GM12878 (cell line): ENCODE measurements around the gene PIMREG. TPM values are rescaled to one million over a fixed set of nuclear protein-coding genes. Genes with fewer than 3 reads are reported as not detected.

Source experiments
- ATAC-seq: fragments of 200-7000 bp; cut with Tn5 transposase; 3 replicates; pipeline ENCODE4 v1.9.1; 2020; ENCODE audit warnings: mild to moderate bottlenecking, moderate library complexity
- BruUV-seq: library from RNA; stranded (reverse); fragments of 400-500 nt; replicated peaks from 2 replicates; lab custom pipeline; 2021; lab: Mats Ljungman, UMichigan
- CTCF ChIA-PET: fragments of 300-600 bp; sonication (Branson Sonifier 250); formaldehyde crosslinking; extraction: SDS; loops from one replicate; lab custom pipeline; 2021; ENCODE audit warnings: inconsistent platforms; lab: Yijun Ruan, JAX
- POLR2A ChIA-PET: fragments of 350-600 bp; formaldehyde crosslinking; extraction: SDS; loops from one replicate; lab custom pipeline; 2021; ENCODE audit warnings: inconsistent platforms; lab: Charles Lee
- RAD21 ChIA-PET: fragments of 300-600 bp; sonication (Branson Sonifier 250); formaldehyde crosslinking; loops from one replicate; lab custom pipeline; 2023; ENCODE audit warnings: antibody characterized with exemption; ENCODE audit not compliant: unreplicated experiment; lab: Charles Lee
- SMC1A ChIA-PET: fragments of 300-600 bp; sonication (Branson Sonifier 250); formaldehyde crosslinking; loops from one replicate; lab custom pipeline; 2023; ENCODE audit not compliant: unreplicated experiment, uncharacterized antibody; lab: Charles Lee
- DNase-seq: peaks from one replicate; pipeline ENCODE4 v3.0.0-alpha.2; 2011; ENCODE audit warnings: low read depth, low spot score
- FAIRE-seq: peaks from 3 replicates; lab custom pipeline; 2011; peaks lifted over from hg19 to GRCh38; lab: Jason Lieb, UNC
- H2AFZ ChIP-seq: 2 replicates; pipeline ENCODE4 v1.6.0; 2011; ENCODE audit warnings: low read depth, low read length, control low read depth; ENCODE audit not compliant: control insufficient read depth
- H3K27ac ChIP-seq: 2 replicates; pipeline ENCODE4 v1.5.1; 2011; ENCODE audit warnings: control low read depth; ENCODE audit not compliant: control insufficient read depth, insufficient read depth
- H3K27me3 ChIP-seq, 2 experiments: replicated peaks in 1 of 2; 2 replicates each; pipeline versions ENCODE4 v1.6.0 to v1.6.1; 2011; ENCODE audit warnings: low read length in 1 of 2; ENCODE audit not compliant: control insufficient read depth in 2 of 2, insufficient read depth in 2 of 2
- H3K36me3 ChIP-seq, 2 experiments: 2 replicates each; pipeline ENCODE4 v1.5.1; 2011; ENCODE audit warnings: low read length in 1 of 2; ENCODE audit not compliant: control insufficient read depth in 2 of 2, insufficient read depth in 2 of 2
- H3K4me1 ChIP-seq: 2 replicates; pipeline ENCODE4 v1.6.1; 2011; ENCODE audit warnings: mild to moderate bottlenecking, low read length, moderate library complexity, mixed read lengths; ENCODE audit not compliant: control insufficient read depth, insufficient read depth
- H3K4me2 ChIP-seq: 2 replicates; pipeline ENCODE4 v1.6.0; 2011; ENCODE audit warnings: control low read depth; ENCODE audit not compliant: control insufficient read depth, insufficient read depth
- H3K4me3 ChIP-seq: fragments of 200-600 bp; sonication (generic); 2 replicates; pipeline ENCODE4 v1.5.1; 2016
- H3K79me2 ChIP-seq: 2 replicates; pipeline ENCODE4 v1.6.0; 2011; ENCODE audit warnings: low read length; ENCODE audit not compliant: control insufficient read depth, insufficient read depth
- H3K9ac ChIP-seq: 2 replicates; pipeline ENCODE4 v1.8.0; 2011; ENCODE audit warnings: low read length, control low read depth, mixed read lengths; ENCODE audit not compliant: control insufficient read depth, insufficient read depth
- H3K9me3 ChIP-seq: replicated peaks from 3 replicates; pipeline ENCODE4 v1.5.1; 2011; ENCODE audit warnings: mild to moderate bottlenecking, low read length; ENCODE audit not compliant: control insufficient read depth, insufficient read depth
- H4K20me1 ChIP-seq: 2 replicates; pipeline ENCODE4 v1.6.0; 2011; ENCODE audit not compliant: control insufficient read depth, insufficient read depth
- ATF2 ChIP-seq: IDR thresholded peaks from 2 replicates; pipeline ENCODE4 v1.6.1; 2012; ENCODE audit warnings: low read length, inconsistent platforms
- BCL3 ChIP-seq: IDR thresholded peaks from 2 replicates; pipeline ENCODE4 v1.6.1; 2011; ENCODE audit warnings: borderline replicate concordance, low read depth, mild to moderate bottlenecking, moderate library complexity, low read length; ENCODE audit not compliant: insufficient read depth, poor library complexity, severe bottlenecking
- CREM ChIP-seq: IDR thresholded peaks from 2 replicates; pipeline ENCODE4 v1.6.1; 2014; ENCODE audit warnings: antibody characterized with exemption, low read depth
- DPF2 ChIP-seq: fragments of 450-650 bp; IDR thresholded peaks from 2 replicates; pipeline ENCODE4 v1.6.1; 2017; ENCODE audit warnings: mild to moderate bottlenecking
- E2F4 ChIP-seq: IDR thresholded peaks from 2 replicates; pipeline ENCODE4 v1.6.1; 2012; ENCODE audit warnings: low read depth, low read length, improper control_type of control experiment
- IRF3 ChIP-seq: fragments of 450-650 bp; IDR thresholded peaks from 2 replicates; pipeline ENCODE4 v1.6.1; 2014; ENCODE audit warnings: mild to moderate bottlenecking
- NR2F1 ChIP-seq: fragments of 450-650 bp; conservative IDR thresholded peaks from 2 replicates; pipeline ENCODE4 v1.6.1; 2017; ENCODE audit warnings: mild to moderate bottlenecking
- POLR2A ChIP-seq: IDR thresholded peaks from 2 replicates; pipeline ENCODE4 v1.6.1; 2011; ENCODE audit warnings: low read depth, mild to moderate bottlenecking, low read length
- RAD21 ChIP-seq: IDR thresholded peaks from 2 replicates; pipeline ENCODE4 v1.6.1; 2011; ENCODE audit warnings: mild to moderate bottlenecking, low read depth, low read length, moderate library complexity; ENCODE audit not compliant: insufficient read depth
- REST ChIP-seq: IDR thresholded peaks from 2 replicates; pipeline ENCODE4 v1.6.1; 2012; ENCODE audit warnings: mild to moderate bottlenecking, low read depth, low read length
- SMAD1 ChIP-seq: fragments of 450-650 bp; IDR thresholded peaks from 2 replicates; pipeline ENCODE4 v1.6.1; 2018; ENCODE audit warnings: mild to moderate bottlenecking, low read depth; ENCODE audit not compliant: partially characterized antibody
- SUZ12 ChIP-seq: fragments of 200-600 bp; sonication (generic); IDR thresholded peaks from one replicate; pipeline ENCODE4 v1.6.1; 2018; ENCODE audit warnings: antibody characterized with exemption, mild to moderate bottlenecking; ENCODE audit not compliant: unreplicated experiment
- TCF7 ChIP-seq: IDR thresholded peaks from 2 replicates; pipeline ENCODE4 v1.6.1; 2014; ENCODE audit warnings: antibody characterized with exemption, borderline replicate concordance
- USF2 ChIP-seq: IDR thresholded peaks from 2 replicates; pipeline ENCODE4 v1.6.1; 2011; ENCODE audit warnings: low read depth, low read length, improper control_type of control experiment, borderline replicate concordance
- ZNF217 ChIP-seq: fragments of 450-650 bp; IDR thresholded peaks from 2 replicates; pipeline ENCODE4 v1.6.1; 2017; ENCODE audit warnings: antibody characterized with exemption, mild to moderate bottlenecking
- WGBS: methylation state at CpG from one replicate; pipeline ENCODE4 v1.1.6; 2016; ENCODE audit warnings: low lambda C conversion rate; ENCODE audit not compliant: insufficient replicate concordance, insufficient coverage; ENCODE audit errors: missing lambda C conversion rate; 5-methylcytosine and 5-hydroxymethylcytosine counted together
- in situ Hi-C: fragments of 300-500 bp; cut with MboI; formaldehyde crosslinking; loops from 9 replicates; pipeline ENCODE4 v1.14.3; 2018; ENCODE audit warnings: mixed read lengths
- intact Hi-C: fragments of 100-400 bp; cut with micrococcal nuclease; formaldehyde crosslinking; loops from one replicate; pipeline ENCODE4 v1.14.2; 2022; ENCODE audit not compliant: unreplicated experiment
- polyA plus RNA-seq, 11 experiments: library from polyadenylated mRNA; depleted of rRNA in 4 of 11; unstranded in 6 of 11; stranded (reverse) in 5 of 11; fragments of >200 nt; fragmentation: Nextera tagmentation in 4 of 11; fragmentation: Illumina TruSeq in 1 of 11; extraction: Ambion mirVana in 4 of 11; extraction: Trizol in 1 of 11; gene quantifications; 1 replicate in 1 of 11; 2 replicates in 10 of 11; pipeline versions ENCODE4 v1.2.1 to v1.2.3, GENCODE V29; 2011 to 2016; ENCODE audit warnings: inconsistent platforms in 2 of 11, missing spikeins in 2 of 11, low read depth in 1 of 11
- total RNA-seq, 4 experiments: library from RNA; depleted of rRNA in 3 of 4; stranded (reverse); fragments of >200 nt in 3 of 4; fragmentation: Illumina TruSeq in 1 of 4; extraction: Trizol in 1 of 4; gene quantifications; 2 replicates each; pipeline versions ENCODE4 v1.2.1 to v1.2.3, GENCODE V29; 2013 to 2021

PIMREG gene
- total and polyA plus RNA-seq, 10 of the 15 experiments (the other 5 are each of a cell fraction or from before 2014, with no cell fraction given): 2.8 to 35.8 (median 25.2) TPM

- in situ Hi-C loops: no loop called here
- TF ChIP-seq NR2F1: no peak
- TF ChIP-seq DPF2: no peak
- TF ChIP-seq REST: no peak
- no peak for TF ChIP-seq ZNF217
- TF ChIP-seq CREM: no peak
- TF ChIP-seq BCL3: no peak
- no peak for TF ChIP-seq SMAD1
- no peak for TF ChIP-seq TCF7
- TF ChIP-seq RAD21: no peak
- no peak for TF ChIP-seq E2F4
- no peak for TF ChIP-seq USF2
- no peak for TF ChIP-seq POLR2A
- TF ChIP-seq ATF2: no peak
- no peak for TF ChIP-seq SUZ12
- TF ChIP-seq IRF3: no peak
Measured at GRCh38 chr17:6498901-6499540, 54.8 kb downstream of the PIMREG start.

More at GRCh38 chr17:6498901-6499540, 54.8 kb downstream of the PIMREG start:
- RAD21 ChIA-PET: no interaction called here
- Histone ChIP-seq H3K27ac (no peak overlapping the region), H3K4me1 (peaks cover 14% of the 10 kb centered on the region), H3K4me3 (no peak overlapping the region), H3K9me3 (no peaks in the 10 kb centered on the region), H2AFZ (no peak overlapping the region), H3K27me3 (no peaks in the 10 kb centered on the region; a peak in 1 of 4 replicates), H3K79me2 (no peaks in the 10 kb centered on the region), H4K20me1 (no peaks in the 10 kb centered on the region), H3K9ac (no peak overlapping the region), H3K4me2 (no peak overlapping the region), H3K36me3 (no peaks in the 10 kb centered on the region)
- ATAC-seq: no peak
- POLR2A ChIA-PET: interaction anchor here (0.6 kb wide), 1 partner anchor 68 kb away, joined by 6 read pairs; no protein-coding TSS in a partner anchor
- 30% methylated on average over 10 of the region's 10 CpGs for WGBS
- intact Hi-C loops: no loop called here
- FAIRE-seq: no peak
- CTCF ChIA-PET: no interaction called here
- no TSS peak for BruUV-seq
- DNase-seq: no peak
- SMC1A ChIA-PET: no interaction called here
